Psoas muscle (tissue), 8 donors: Measurements from ENCODE around the gene PKNOX2. TPM values are rescaled to one million over a fixed set of nuclear protein-coding genes. Genes with fewer than 3 reads are reported as not detected.

ENCODE experiments used
- ATAC-seq, 4 donors: fragments of 200-7000 bp; cut with Tn5 transposase; one replicate each; pipeline ENCODE4 v1.9.1; 2020; ENCODE audit warnings: moderate library complexity in 3 of 4, mild to moderate bottlenecking in 2 of 4
- DNase-seq, 2 donors: peaks; one replicate each; pipeline ENCODE4 v3.0.0-alpha.2; 2020
- H3K27ac ChIP-seq: fragments of 200-600 bp; one replicate; pipeline ENCODE4 v1.8.0; 2022
- H3K27me3 ChIP-seq, 3 donors: fragments of 200-600 bp in 1 of 3; one replicate each; pipeline versions ENCODE4 v1.6.1 to v1.8.0; 2013 to 2022; ENCODE audit warnings: low read length in 2 of 3, mild to moderate bottlenecking in 2 of 3, moderate library complexity in 1 of 3; ENCODE audit not compliant: insufficient read depth in 3 of 3
- H3K36me3 ChIP-seq, 2 donors: fragments of 200-600 bp in 1 of 2; one replicate each; pipeline versions ENCODE4 v1.6.1 to v1.8.0; 2013 to 2022; ENCODE audit warnings: low read depth in 1 of 2, mild to moderate bottlenecking in 1 of 2, moderate library complexity in 1 of 2; ENCODE audit not compliant: insufficient read depth in 1 of 2
- H3K4me1 ChIP-seq: fragments of 200-600 bp; one replicate; pipeline ENCODE4 v1.8.0; 2022
- H3K4me3 ChIP-seq: fragments of 200-600 bp; one replicate; pipeline ENCODE4 v1.8.0; 2022; ENCODE audit warnings: mild to moderate bottlenecking
- H3K9me3 ChIP-seq: fragments of 200-600 bp; one replicate; pipeline ENCODE4 v1.8.0; 2022
- WGBS, 3 donors: extraction: QIAGEN DNeasy Blood & Tissue Kit; methylation state at CpG; one replicate each; pipeline versions ENCODE4 v1.1.6 to v1.1.7; 2013; 5-methylcytosine and 5-hydroxymethylcytosine counted together
- intact Hi-C, 2 donors: fragments of 100-400 bp; cut with DNase I; formaldehyde crosslinking; loops; one replicate each; pipeline versions ENCODE4 v1.11.0 to v1.14.2; 2022
- polyA plus RNA-seq, 3 donors: library from polyadenylated mRNA; stranded (reverse); fragments of 200-250 nt; gene quantifications; one replicate each; pipeline ENCODE4 v1.2.3, GENCODE V29; 2013
- total RNA-seq, 4 donors: library from RNA; stranded (reverse); fragmentation: NEBNext Ultra II Directional in 2 of 4; extraction: Animal tissue kit (Norgen Biotek cat#: 25700) in 2 of 4; gene quantifications; one replicate each; pipeline versions ENCODE4 v1.2.1 to v1.2.4, GENCODE V29; 2021 to 2023
- TF ChIP-seq, protein P1 (sequence below): fragments of 200-600 bp; IDR thresholded peaks from one replicate; pipeline ENCODE4 v1.8.0; 2022; ENCODE audit warnings: antibody characterized with exemption
- donor health status: healthy with polysubstance abuse.
- donor health status: DM: no; HTN: no; CAD: no; lungs with moderate emphysema.
- donor health status: Bipolar disorder and iron deficiency.
- donor health status: healthy.
- donor health status: DM: yes; HTN: yes; CAD: no.
- donor health status: DM: no; HTN: no; CAD: no.
- donor health status: DM: no; HTN: no; CAD: no.
- donor health status: DM: yes; HTN: yes; CAD: no.

The PKNOX2 gene
- total and polyA plus RNA-seq, 7 donors: 1.8 to 30.5 (median 14.5) TPM

GRCh38 chr11:125345421-125346178, 181.0 kb downstream of the PKNOX2 start:
- Histone ChIP-seq H3K27me3 (no peaks in the 10 kb centered on the region), H3K4me3 (peak overlapping the region; percentile 2), H3K4me1 (peaks cover 41% of the 10 kb centered on the region), H3K36me3 (no peaks in the 10 kb centered on the region), H3K9me3 (no peaks in the 10 kb centered on the region), H3K27ac (peak overlapping the region; percentile 67)
- ATAC-seq (peak; percentile 86 to 93 (median 88)), DNase-seq (peak; percentile 84 to 93)
- intact Hi-C loops: loop anchor here (2.0 to 5.0 kb wide), 6 partner anchors 57 to 383 kb away; partner anchors contain the start of gene PKNOX2 (in 2 of the 2)
- TF ChIP-seq, protein P1, sequence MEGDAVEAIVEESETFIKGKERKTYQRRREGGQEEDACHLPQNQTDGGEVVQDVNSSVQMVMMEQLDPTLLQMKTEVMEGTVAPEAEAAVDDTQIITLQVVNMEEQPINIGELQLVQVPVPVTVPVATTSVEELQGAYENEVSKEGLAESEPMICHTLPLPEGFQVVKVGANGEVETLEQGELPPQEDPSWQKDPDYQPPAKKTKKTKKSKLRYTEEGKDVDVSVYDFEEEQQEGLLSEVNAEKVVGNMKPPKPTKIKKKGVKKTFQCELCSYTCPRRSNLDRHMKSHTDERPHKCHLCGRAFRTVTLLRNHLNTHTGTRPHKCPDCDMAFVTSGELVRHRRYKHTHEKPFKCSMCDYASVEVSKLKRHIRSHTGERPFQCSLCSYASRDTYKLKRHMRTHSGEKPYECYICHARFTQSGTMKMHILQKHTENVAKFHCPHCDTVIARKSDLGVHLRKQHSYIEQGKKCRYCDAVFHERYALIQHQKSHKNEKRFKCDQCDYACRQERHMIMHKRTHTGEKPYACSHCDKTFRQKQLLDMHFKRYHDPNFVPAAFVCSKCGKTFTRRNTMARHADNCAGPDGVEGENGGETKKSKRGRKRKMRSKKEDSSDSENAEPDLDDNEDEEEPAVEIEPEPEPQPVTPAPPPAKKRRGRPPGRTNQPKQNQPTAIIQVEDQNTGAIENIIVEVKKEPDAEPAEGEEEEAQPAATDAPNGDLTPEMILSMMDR: peak; percentile 91
- 15 to 20% (median 15%) methylated on average over 20 of the region's 20 CpGs for WGBS, 3 donors

DNA sequence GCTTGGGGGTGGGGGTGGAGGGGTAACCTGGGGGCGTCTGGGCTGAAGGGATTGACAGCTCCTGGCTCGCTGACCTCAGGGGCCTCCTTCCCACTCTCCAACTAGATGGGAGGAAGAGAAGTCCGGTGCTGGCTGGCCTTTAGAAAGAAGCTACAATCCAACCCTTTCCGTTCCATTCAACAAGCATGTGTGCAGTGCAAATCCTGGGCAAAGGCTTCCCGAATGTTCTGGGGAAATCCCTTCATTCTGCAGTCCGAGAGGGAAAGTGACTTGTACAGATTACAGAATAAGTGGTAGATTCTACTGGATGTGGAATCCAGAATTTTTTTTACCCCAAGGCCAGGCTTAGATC, 181.6 kb downstream of the PKNOX2 start:
- ATAC-seq: peak in 1 of 4 donors; percentile 10
- intact Hi-C loops: loop anchor here (2.0 to 5.0 kb wide), 5 partner anchors 56 to 384 kb away; partner anchors contain the start of gene PKNOX2 (in 1 of the 2)

GRCh38 chr11:125346565-125347260, 182.2 kb downstream of the PKNOX2 start:
- intact Hi-C loops: loop anchor here (2.0 to 5.0 kb wide), 5 partner anchors 56 to 384 kb away; partner anchors contain the start of gene PKNOX2 (in 1 of the 2)
- no peak for ATAC-seq
- WGBS, 3 donors: 81 to 84% (median 82%) methylated on average over 9 of the region's 9 CpGs

More for the DNA sequence above, 181.6 kb downstream of the PKNOX2 start:
- TF ChIP-seq, protein P1: no peak
- WGBS, 3 donors: 20 to 39% (median 26%) methylated on average over 6 of the region's 6 CpGs
- peak overlapping the region; percentile 67 for H3K27ac ChIP-seq
- H3K27me3 ChIP-seq: no peaks in the 10 kb centered on the region
- H3K4me3 ChIP-seq: no peak overlapping the region
- H3K4me1 ChIP-seq: peaks cover 41% of the 10 kb centered on the region
- no peak for DNase-seq
- no peaks in the 10 kb centered on the region for H3K9me3 ChIP-seq
- no peaks in the 10 kb centered on the region for H3K36me3 ChIP-seq

DNA sequence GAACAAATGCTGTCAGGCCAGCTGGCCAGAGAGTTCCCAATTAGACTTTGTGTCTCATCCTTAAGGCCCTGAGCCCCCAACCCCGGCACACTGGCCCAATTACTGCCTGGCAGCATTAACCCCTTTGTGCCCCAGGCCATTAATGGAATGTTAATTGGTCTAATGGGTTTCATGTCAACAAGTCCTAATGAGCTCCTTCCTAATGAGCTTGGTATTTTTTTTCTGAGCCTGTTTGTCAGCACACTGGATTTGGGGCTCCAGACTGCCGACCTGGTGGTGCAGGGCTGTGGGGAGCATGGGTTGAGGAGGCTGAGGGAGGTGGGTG, 182.7 kb downstream of the PKNOX2 start:
- H3K9me3 ChIP-seq: no peaks in the 10 kb centered on the region
- intact Hi-C loops: loop anchor here (2.0 to 5.0 kb wide), 5 partner anchors 55 to 385 kb away; partner anchors contain the start of gene PKNOX2 (in 1 of the 2)
- H3K36me3 ChIP-seq: peaks cover 0 to 2% of the 10 kb centered on the region in 2 donors
- DNase-seq (no peak), ATAC-seq (no peak)
- TF ChIP-seq, protein P1: no peak
- H3K4me3 ChIP-seq: no peak overlapping the region
- 65 to 88% (median 69%) methylated on average over 2 of the region's 2 CpGs for WGBS, 3 donors
- H3K27ac ChIP-seq: no peak overlapping the region
- no peaks in the 10 kb centered on the region for H3K27me3 ChIP-seq
- H3K4me1 ChIP-seq: peaks cover 41% of the 10 kb centered on the region

More at GRCh38 chr11:125346565-125347260, 182.2 kb downstream of the PKNOX2 start:
- Histone ChIP-seq H3K27me3 (no peaks in the 10 kb centered on the region), H3K4me3 (no peak overlapping the region), H3K27ac (peak overlapping the region; percentile 67), H3K9me3 (no peaks in the 10 kb centered on the region), H3K36me3 (no peaks in the 10 kb centered on the region), H3K4me1 (peaks cover 41% of the 10 kb centered on the region)
- DNase-seq: no peak
- TF ChIP-seq, protein P1: no peak
